HepG2 (cell line): ENCODE data around the gene NPBWR2. TPM values are rescaled to one million over a fixed set of nuclear protein-coding genes. Genes with fewer than 3 reads are reported as not detected.
A peak's percentile ranks its signal among the peaks of the same experiment; 100 is the strongest.

Experiments used
- ATAC-seq: fragments of 200-7000 bp; cut with Tn5 transposase; 3 replicates; pipeline ENCODE4 v1.9.1; 2020; ENCODE audit warnings: mild to moderate bottlenecking, moderate library complexity
- BruUV-seq: library from RNA; stranded (reverse); fragments of 400-500 nt; replicated peaks from 2 replicates; lab custom pipeline; 2021; lab: Mats Ljungman, UMichigan
- CTCF ChIA-PET: fragments of 300-600 bp; formaldehyde crosslinking; extraction: SDS; loops from one replicate; lab custom pipeline; 2021; ENCODE audit warnings: low total read pairs, inconsistent platforms, low intra/inter-chr PET ratio; lab: Yijun Ruan, JAX
- POLR2A ChIA-PET: fragments of 350-600 bp; sonication (Branson Sonifier 250); formaldehyde crosslinking; loops from one replicate; lab custom pipeline; 2020; ENCODE audit warnings: antibody characterized with exemption, inconsistent platforms; lab: Yijun Ruan, JAX
- DNase-seq: peaks from one replicate; pipeline ENCODE4 v3.0.0-alpha.2; 2015; ENCODE audit warnings: low spot score
- FAIRE-seq: peaks from 3 replicates; lab custom pipeline; 2011; peaks lifted over from hg19 to GRCh38; lab: Jason Lieb, UNC
- H2AFZ ChIP-seq: one replicate; pipeline ENCODE4 v1.6.1; 2011; ENCODE audit warnings: low read length, inconsistent platforms
- H3K27ac ChIP-seq: fragments of 300-600 bp; 3 replicates; pipeline ENCODE4 v1.8.0; 2011; ENCODE audit warnings: mixed run types, mild to moderate bottlenecking, mixed read lengths, low read length, inconsistent platforms; ENCODE audit not compliant: insufficient read depth; ENCODE audit errors: extremely low read length
- H3K27me3 ChIP-seq, 2 experiments: fragments of 200-600 bp in 1 of 2; 2 replicates in 1 of 2; 3 replicates in 1 of 2; pipeline versions ENCODE4 v1.6.0 to v1.8.0; 2011; ENCODE audit warnings: low read length in 2 of 2, mild to moderate bottlenecking in 2 of 2, moderate library complexity in 2 of 2, inconsistent platforms in 1 of 2; ENCODE audit not compliant: insufficient read depth in 2 of 2, control insufficient read depth in 1 of 2
- H3K36me3 ChIP-seq, 2 experiments: fragments of 200-600 bp in 1 of 2; replicated peaks in 1 of 2; 2 replicates in 1 of 2; 3 replicates in 1 of 2; pipeline versions ENCODE4 v1.5.1 to v1.8.0; 2011; ENCODE audit warnings: low read length in 2 of 2, inconsistent platforms in 1 of 2; ENCODE audit not compliant: insufficient read depth in 2 of 2, control insufficient read depth in 1 of 2
- H3K4me1 ChIP-seq: 2 replicates; pipeline ENCODE4 v1.5.1; 2012; ENCODE audit warnings: low read length, inconsistent platforms; ENCODE audit not compliant: insufficient read depth
- H3K4me2 ChIP-seq: 2 replicates; pipeline ENCODE4 v1.6.0; 2011; ENCODE audit warnings: low read depth, low read length, inconsistent platforms
- H3K4me3 ChIP-seq, 3 experiments: fragments of 200-600 bp in 1 of 3; sonication (generic), shearing (Covaris generic) in 1 of 3; replicated peaks in 1 of 3; 2 replicates each; pipeline ENCODE4 v1.5.1; 2011 to 2016; ENCODE audit warnings: low read length in 3 of 3, inconsistent platforms in 2 of 3, low read depth in 2 of 3, mild to moderate bottlenecking in 2 of 3, control low read depth in 1 of 3, mixed read lengths in 1 of 3; ENCODE audit not compliant: insufficient read depth in 1 of 3
- H3K79me2 ChIP-seq: one replicate; pipeline ENCODE4 v1.6.1; 2011; ENCODE audit warnings: low read length, inconsistent platforms; ENCODE audit not compliant: insufficient read depth
- H3K9ac ChIP-seq: 2 replicates; pipeline ENCODE4 v1.6.0; 2011; ENCODE audit warnings: mild to moderate bottlenecking, low read depth, low read length, inconsistent platforms; ENCODE audit not compliant: insufficient read depth
- H3K9me3 ChIP-seq: 2 replicates; pipeline ENCODE4 v1.5.1; 2012; ENCODE audit warnings: mild to moderate bottlenecking, low read length
- H4K20me1 ChIP-seq: 2 replicates; pipeline ENCODE4 v1.6.0; 2011; ENCODE audit warnings: inconsistent platforms, mild to moderate bottlenecking, low read length, moderate library complexity; ENCODE audit not compliant: insufficient read depth
- ARNTL ChIP-seq: sonication (generic); formaldehyde crosslinking; IDR thresholded peaks from 2 replicates; pipeline ENCODE4 v1.4.0; 2020; ENCODE audit warnings: mild to moderate bottlenecking, missing genetic modification reagents
- DNMT1 ChIP-seq: sonication (generic); formaldehyde crosslinking; IDR thresholded peaks from 2 replicates; pipeline ENCODE4 v1.5.1; 2020; ENCODE audit warnings: mild to moderate bottlenecking, missing genetic modification reagents
- NFYC ChIP-seq: IDR thresholded peaks from 2 replicates; pipeline ENCODE4 v1.6.1; 2016; ENCODE audit warnings: missing genetic modification reagents, missing compliant biosample characterization
- SALL2 ChIP-seq: sonication (generic); formaldehyde crosslinking; IDR thresholded peaks from 2 replicates; pipeline ENCODE4 v1.8.1; 2023; ENCODE audit warnings: mild to moderate bottlenecking, missing genetic modification reagents, inconsistent platforms
- SPEN ChIP-seq: sonication (generic); formaldehyde crosslinking; IDR thresholded peaks from 2 replicates; pipeline ENCODE4 v1.5.1; 2020; ENCODE audit warnings: low read depth, mild to moderate bottlenecking, missing genetic modification reagents
- TEAD3 ChIP-seq: optimal IDR thresholded peaks from 2 replicates; pipeline ENCODE3; 2016; ENCODE audit warnings: borderline replicate concordance
- ZFX ChIP-seq: sonication (generic); formaldehyde crosslinking; IDR thresholded peaks from 2 replicates; pipeline ENCODE4 v1.4.0; 2020; ENCODE audit warnings: mild to moderate bottlenecking, low read depth, missing genetic modification reagents, moderate library complexity
- ZFY ChIP-seq: sonication (generic); formaldehyde crosslinking; IDR thresholded peaks from 2 replicates; pipeline ENCODE4 v1.4.0; 2020; ENCODE audit warnings: missing genetic modification reagents
- ZNF496 ChIP-seq: sonication (generic); formaldehyde crosslinking; IDR thresholded peaks from 2 replicates; pipeline ENCODE4 v1.8.1; 2023; ENCODE audit warnings: mild to moderate bottlenecking, moderate library complexity, missing genetic modification reagents; ENCODE audit not compliant: insufficient replicate concordance
- ZNF501 ChIP-seq: sonication (generic); formaldehyde crosslinking; IDR thresholded peaks from 2 replicates; pipeline ENCODE4 v1.5.1; 2020; ENCODE audit warnings: mild to moderate bottlenecking, moderate library complexity, missing genetic modification reagents
- ZNF616 ChIP-seq: sonication (generic); formaldehyde crosslinking; IDR thresholded peaks from 2 replicates; pipeline ENCODE4 v1.5.0; 2020; ENCODE audit warnings: low read depth, mild to moderate bottlenecking, missing genetic modification reagents
- ZNF768 ChIP-seq: sonication (generic); formaldehyde crosslinking; IDR thresholded peaks from 2 replicates; pipeline ENCODE4 v1.4.0; 2020; ENCODE audit warnings: missing genetic modification reagents
- WGBS: methylation state at CpG from one replicate; pipeline ENCODE4 v1.1.6; 2017; ENCODE audit warnings: low lambda C conversion rate; 5-methylcytosine and 5-hydroxymethylcytosine counted together
- in situ Hi-C: cut with HindIII; loops from 2 replicates; pipeline ENCODE4 v1.10.0; 2017; ENCODE audit warnings: low pct_unique_long_range_greater_than_20kb; ENCODE audit not compliant: extremely low pct_ligation_motif_present
- intact Hi-C: fragments of 100-400 bp; cut with micrococcal nuclease; formaldehyde crosslinking; loops from one replicate; pipeline ENCODE4 v1.10.0; 2022; ENCODE audit not compliant: unreplicated experiment
- polyA plus RNA-seq, 8 experiments: library from polyadenylated mRNA; depleted of rRNA in 3 of 8; stranded (reverse) in 7 of 8; unstranded in 1 of 8; fragments of >200 nt; fragmentation: Illumina TruSeq in 4 of 8; extraction: Trizol in 4 of 8; gene quantifications; 2 replicates each; pipeline versions ENCODE4 v1.2.1 to v1.2.3, GENCODE V29; 2011 to 2016; ENCODE audit warnings: low read depth in 4 of 8, missing spikeins in 1 of 8, mixed read lengths in 1 of 8; ENCODE audit not compliant: insufficient read depth in 1 of 8
- total RNA-seq, 5 experiments: library from RNA; depleted of rRNA; stranded (reverse); fragments of >200 nt; fragmentation: Illumina TruSeq; extraction: Trizol; gene quantifications; 2 replicates each; pipeline ENCODE4 v1.2.3, GENCODE V29; 2016; ENCODE audit warnings: low read depth in 1 of 5
- TF ChIP-seq, protein P1 (sequence below): sonication (generic); formaldehyde crosslinking; IDR thresholded peaks from 2 replicates; pipeline ENCODE4 v1.4.0; 2020; ENCODE audit warnings: missing genetic modification reagents
- TF ChIP-seq, protein P2 (sequence below): sonication (generic); formaldehyde crosslinking; conservative IDR thresholded peaks from 2 replicates; pipeline ENCODE4 v1.4.0; 2020; ENCODE audit warnings: missing genetic modification reagents
- TF ChIP-seq, protein P3 (sequence below): IDR thresholded peaks from 2 replicates; pipeline ENCODE4 v1.6.1; 2016; ENCODE audit warnings: missing compliant biosample characterization, missing genetic modification reagents, borderline replicate concordance

The NPBWR2 gene
- total and polyA plus RNA-seq, 2 of the 13 experiments (the other 11 are each of a cell fraction or from before 2014, with no cell fraction given): not detected

DNA sequence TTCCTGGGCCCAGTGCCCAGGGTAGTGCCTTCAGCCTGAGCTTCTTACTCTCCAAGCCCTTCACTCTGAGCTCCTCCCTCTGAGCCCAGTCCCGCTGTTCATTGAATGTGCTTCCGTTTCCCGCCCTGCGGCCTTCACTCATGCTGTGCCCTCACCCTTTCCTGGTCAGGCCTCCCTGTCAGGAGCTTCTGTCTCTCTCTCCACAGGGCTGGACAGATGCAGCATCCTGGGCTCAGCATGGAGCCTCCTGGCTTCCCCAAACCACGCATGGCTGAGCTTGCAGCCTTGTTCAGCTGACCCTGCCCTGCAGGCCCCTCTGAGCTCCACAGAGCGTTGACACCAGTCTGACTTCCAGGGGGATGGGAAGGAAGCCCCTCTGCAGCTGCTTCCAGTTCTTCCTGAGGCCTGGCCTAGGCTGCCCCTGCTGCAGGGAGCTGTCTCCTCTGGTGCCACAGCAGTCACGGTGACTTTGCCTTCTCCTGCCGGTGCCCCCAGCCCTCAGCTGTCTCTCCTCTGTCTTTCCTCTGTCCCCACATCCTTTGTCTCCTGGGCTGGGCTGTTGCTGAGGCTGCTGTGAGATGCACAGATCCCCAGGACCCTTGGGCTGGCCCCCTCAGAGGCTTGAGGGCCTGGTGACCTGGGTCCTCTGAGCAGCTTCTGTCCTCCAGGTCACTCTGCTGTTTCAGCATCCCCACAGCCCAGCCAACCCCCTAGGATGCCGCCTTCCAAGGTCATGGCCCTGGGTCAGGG lies 48.9 kb upstream of the NPBWR2 start:
- no peaks in the 10 kb centered on the region for H3K9me3 ChIP-seq
- H3K36me3 ChIP-seq: no peaks in the 10 kb centered on the region
- peaks cover 33% of the 10 kb centered on the region; the same call in 1 of the 2 replicates for H3K4me1 ChIP-seq
- no TSS peak for BruUV-seq
- H3K4me3 ChIP-seq: no peak overlapping the region
- DNase-seq (no peak), FAIRE-seq (no peak), ATAC-seq (peak; percentile 27)
- CTCF ChIA-PET: no interaction called here
- H3K4me2 ChIP-seq: no peak overlapping the region
- H3K9ac ChIP-seq: no peak overlapping the region
- H3K27ac ChIP-seq: no peak overlapping the region
- H3K27me3 ChIP-seq: peaks cover 23 to 50% of the 10 kb centered on the region in 2 experiments
- intact Hi-C loops: no loop called here
- H4K20me1 ChIP-seq: no peaks in the 10 kb centered on the region; the same call in 1 of the 2 replicates
- 14% methylated on average over 9 of the region's 9 CpGs for WGBS
- H3K79me2 ChIP-seq: no peaks in the 10 kb centered on the region
- in situ Hi-C loops: no loop called here
- H2AFZ ChIP-seq: no peak overlapping the region
- POLR2A ChIA-PET: no interaction called here
- TF ChIP-seq ZNF768 (CRISPR knock-in tag): 0 out of 2 replicates have a peak, but pooled peaks have one; percentile 30
- TF ChIP-seq ARNTL: no peak
- peak; percentile 39; the same call in 1 of the 2 replicates for TF ChIP-seq ZFY (CRISPR knock-in tag)
- TF ChIP-seq, protein P1, sequence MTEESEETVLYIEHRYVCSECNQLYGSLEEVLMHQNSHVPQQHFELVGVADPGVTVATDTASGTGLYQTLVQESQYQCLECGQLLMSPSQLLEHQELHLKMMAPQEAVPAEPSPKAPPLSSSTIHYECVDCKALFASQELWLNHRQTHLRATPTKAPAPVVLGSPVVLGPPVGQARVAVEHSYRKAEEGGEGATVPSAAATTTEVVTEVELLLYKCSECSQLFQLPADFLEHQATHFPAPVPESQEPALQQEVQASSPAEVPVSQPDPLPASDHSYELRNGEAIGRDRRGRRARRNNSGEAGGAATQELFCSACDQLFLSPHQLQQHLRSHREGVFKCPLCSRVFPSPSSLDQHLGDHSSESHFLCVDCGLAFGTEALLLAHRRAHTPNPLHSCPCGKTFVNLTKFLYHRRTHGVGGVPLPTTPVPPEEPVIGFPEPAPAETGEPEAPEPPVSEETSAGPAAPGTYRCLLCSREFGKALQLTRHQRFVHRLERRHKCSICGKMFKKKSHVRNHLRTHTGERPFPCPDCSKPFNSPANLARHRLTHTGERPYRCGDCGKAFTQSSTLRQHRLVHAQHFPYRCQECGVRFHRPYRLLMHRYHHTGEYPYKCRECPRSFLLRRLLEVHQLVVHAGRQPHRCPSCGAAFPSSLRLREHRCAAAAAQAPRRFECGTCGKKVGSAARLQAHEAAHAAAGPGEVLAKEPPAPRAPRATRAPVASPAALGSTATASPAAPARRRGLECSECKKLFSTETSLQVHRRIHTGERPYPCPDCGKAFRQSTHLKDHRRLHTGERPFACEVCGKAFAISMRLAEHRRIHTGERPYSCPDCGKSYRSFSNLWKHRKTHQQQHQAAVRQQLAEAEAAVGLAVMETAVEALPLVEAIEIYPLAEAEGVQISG: 0 out of 2 replicates have a peak, but pooled peaks have one; percentile 14
- TF ChIP-seq ZNF616: 0 out of 2 replicates have a peak, but pooled peaks have one; percentile 38
- TF ChIP-seq, protein P2, sequence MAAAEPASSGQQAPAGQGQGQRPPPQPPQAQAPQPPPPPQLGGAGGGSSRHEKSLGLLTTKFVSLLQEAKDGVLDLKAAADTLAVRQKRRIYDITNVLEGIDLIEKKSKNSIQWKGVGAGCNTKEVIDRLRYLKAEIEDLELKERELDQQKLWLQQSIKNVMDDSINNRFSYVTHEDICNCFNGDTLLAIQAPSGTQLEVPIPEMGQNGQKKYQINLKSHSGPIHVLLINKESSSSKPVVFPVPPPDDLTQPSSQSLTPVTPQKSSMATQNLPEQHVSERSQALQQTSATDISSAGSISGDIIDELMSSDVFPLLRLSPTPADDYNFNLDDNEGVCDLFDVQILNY (CRISPR knock-in tag): no peak
- no peak for TF ChIP-seq NFYC (CRISPR knock-in tag)
- TF ChIP-seq ZFX: 0 out of 2 replicates have a peak, but pooled peaks have one; percentile 40
- TF ChIP-seq SPEN (CRISPR knock-in tag): no peak; the same call in 1 of the 2 replicates
- TF ChIP-seq, protein P3, sequence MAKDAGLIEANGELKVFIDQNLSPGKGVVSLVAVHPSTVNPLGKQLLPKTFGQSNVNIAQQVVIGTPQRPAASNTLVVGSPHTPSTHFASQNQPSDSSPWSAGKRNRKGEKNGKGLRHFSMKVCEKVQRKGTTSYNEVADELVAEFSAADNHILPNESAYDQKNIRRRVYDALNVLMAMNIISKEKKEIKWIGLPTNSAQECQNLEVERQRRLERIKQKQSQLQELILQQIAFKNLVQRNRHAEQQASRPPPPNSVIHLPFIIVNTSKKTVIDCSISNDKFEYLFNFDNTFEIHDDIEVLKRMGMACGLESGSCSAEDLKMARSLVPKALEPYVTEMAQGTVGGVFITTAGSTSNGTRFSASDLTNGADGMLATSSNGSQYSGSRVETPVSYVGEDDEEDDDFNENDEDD (CRISPR knock-in tag): peak; percentile 87; the same call in 1 of the 2 replicates
- no peak for TF ChIP-seq ZNF496
- no peak for TF ChIP-seq ZNF501
- peak; percentile 16 for TF ChIP-seq TEAD3 (CRISPR knock-in tag)
- no peak for TF ChIP-seq DNMT1
- no peak for TF ChIP-seq SALL2 (CRISPR knock-in tag)
